Hematopoietic multipotent progenitor cell (in vitro differentiated cells): Measurements from ENCODE around the gene TRMT44. TPM values are rescaled to one million over a fixed set of nuclear protein-coding genes. Genes with fewer than 3 reads are reported as not detected.
"Not testable (repeated sequence)": the region's sequence is repeated elsewhere in the genome, so short reads cannot be mapped to it uniquely, and the experiment has no call there.

ENCODE experiments used
- DNase-seq, 3 donors: peaks; one replicate each; pipeline ENCODE4 v3.0.0-alpha.2; 2011 to 2015; ENCODE audit warnings: low read depth in 2 of 3, low spot score in 2 of 3
- total RNA-seq: library from RNA; depleted of rRNA; stranded (reverse); fragments of >200 nt; gene quantifications from one replicate; pipeline ENCODE4 v1.2.3, GENCODE V29; 2012

The TRMT44 gene
- total RNA-seq, 1 donor: 28.0 TPM

DNA sequence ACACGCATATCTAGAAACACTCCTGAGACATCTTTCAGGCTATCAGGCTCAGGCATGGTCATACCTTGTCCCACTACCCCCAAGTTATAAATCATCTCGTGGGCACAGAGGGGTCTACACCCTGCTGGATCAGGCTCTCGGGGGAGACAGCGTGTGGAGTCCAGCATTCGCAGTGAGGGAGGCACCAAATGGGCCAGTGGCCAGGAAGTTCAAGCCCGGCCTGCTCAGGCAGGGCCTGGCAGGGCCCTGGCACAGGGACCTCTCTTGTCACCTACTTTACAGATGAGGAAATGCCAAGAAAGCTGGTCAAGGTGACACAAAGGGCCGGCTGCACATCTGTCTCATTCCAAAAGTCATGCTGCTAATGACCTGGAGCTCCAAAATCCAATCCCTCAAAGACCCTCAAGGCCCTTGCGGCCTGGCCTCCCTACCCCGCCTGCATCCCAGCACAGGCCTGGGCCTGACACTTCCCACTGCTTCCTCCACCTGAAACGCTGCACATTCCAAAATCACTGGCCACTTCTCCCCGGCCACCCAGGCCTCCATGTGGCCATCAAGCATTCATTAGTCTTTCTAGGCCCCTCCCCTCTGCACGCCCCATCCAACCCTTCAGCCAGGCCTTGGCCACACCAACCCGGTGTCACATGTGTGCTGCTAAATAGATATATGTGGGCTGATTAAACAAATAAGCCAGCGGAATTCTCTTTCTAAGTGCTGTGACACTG is 35.6 kb upstream of the TRMT44 start:
- DNase-seq: no peak

DNA sequence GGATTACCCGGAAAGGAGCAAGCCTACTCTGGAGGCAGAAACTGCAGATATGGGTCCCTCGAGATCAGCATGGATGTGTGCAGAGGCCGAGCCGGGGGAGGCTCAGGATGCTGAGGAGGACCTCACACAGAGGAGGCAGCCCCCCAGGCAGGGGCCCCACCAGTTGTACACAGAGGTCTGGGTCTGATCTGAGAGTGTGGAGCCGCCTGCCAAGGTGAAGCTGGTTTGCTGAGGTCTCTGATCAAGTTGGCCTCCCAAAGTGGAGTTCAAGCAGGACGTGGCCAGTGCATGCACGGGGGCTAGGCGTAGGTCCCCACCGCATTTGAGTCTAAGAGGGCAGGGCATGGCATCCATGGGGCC is 35.1 kb upstream of the TRMT44 start:
- DNase-seq: no peak

DNA sequence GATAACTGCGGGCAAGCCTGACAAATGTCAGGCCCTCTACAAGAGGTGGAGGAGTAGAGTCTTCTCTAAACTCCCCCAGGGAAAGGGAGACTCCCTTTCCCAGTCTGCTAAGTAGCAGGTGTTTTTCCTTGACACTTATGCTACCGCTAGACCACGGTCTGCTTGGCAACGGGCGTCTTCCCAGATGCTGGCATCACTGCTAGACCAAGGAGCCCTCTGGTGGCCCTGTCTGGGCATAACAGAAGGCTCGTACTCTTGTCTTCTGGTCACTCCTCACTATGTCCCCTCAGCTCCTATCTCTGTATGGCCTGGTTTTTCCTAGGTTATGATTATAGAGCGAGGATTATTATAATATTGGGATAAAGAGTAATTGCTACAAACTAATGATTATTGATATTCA is 33.7 kb upstream of the TRMT44 start:
- not testable (repeated sequence) for DNase-seq

DNA sequence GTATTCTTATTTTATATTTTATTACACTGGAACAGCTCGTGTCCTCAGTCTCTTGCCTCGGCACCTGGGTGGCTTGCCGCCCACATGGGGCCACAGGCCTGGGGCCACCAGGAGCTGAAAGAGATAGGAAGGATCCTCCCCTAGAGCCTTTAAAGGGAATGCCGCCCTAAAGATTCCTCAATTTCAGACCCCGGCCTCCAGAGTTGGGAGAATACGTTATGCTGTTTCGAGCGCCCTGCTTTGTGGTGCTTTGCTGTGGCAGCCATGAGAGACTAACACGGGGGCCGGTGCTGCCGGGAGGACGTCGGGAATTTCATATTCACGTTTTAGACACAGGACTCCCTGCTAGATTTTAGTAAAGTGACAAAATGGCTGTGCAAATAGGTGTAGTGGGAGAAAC is 33.3 kb upstream of the TRMT44 start:
- no peak for DNase-seq

DNA sequence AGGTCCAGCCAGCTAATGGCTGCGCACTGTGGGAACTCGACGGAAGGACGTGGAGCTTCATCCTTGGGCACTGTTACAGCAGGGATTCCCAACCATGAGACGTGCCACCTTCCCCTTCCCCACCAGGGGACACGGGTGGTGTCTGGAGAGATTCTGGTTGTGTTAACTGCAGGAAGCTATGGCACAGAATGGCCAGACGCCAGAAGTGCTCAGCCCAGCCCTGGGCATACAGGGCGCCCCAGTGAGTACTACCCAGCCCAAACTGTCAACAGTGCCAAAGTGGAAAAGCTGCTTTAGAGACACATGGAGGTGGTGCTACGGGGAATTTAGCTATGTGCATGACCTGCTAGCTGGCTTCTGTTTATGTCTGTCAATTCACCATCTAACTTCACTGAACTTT is 32.8 kb upstream of the TRMT44 start:
- no peak for DNase-seq

DNA sequence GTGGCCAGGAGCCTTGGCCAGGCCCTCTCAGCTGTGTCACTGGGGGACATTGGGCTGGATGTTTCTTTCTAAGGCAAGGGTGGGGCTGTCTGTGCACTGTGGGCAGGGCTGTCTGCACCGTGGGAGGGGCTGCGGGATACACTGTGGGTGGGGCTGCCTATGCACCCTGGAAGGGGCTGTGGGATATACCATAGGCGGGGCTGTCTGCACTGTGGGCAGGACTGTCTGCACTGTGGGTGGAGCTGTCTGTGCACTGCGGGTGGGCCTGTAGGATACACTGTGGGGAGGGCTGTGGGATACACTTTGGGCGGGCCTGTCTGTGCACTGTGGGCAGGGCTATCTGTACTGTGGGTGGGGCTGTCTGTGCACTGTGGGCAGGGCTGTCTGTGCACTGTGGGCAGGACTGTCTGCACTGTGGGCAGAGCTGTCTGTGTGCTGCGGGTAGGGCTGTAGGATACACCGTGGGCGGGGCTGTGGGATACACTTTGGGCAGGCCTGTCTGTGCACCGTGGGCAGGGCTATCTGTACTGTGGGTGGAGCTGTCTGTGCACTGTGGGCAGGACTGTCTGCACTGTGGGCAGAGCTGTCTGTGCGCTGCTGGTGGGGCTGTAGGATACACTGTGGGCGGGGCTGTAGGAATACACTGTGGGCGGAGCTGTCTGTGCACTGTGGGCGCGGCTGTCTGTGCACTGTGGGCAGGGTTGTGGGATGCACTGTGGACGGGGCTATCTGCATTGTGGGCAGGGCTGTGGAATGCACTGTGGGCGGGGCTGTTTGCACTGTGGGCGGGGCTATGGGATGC is 31.1 kb upstream of the TRMT44 start:
- DNase-seq: no peak

DNA sequence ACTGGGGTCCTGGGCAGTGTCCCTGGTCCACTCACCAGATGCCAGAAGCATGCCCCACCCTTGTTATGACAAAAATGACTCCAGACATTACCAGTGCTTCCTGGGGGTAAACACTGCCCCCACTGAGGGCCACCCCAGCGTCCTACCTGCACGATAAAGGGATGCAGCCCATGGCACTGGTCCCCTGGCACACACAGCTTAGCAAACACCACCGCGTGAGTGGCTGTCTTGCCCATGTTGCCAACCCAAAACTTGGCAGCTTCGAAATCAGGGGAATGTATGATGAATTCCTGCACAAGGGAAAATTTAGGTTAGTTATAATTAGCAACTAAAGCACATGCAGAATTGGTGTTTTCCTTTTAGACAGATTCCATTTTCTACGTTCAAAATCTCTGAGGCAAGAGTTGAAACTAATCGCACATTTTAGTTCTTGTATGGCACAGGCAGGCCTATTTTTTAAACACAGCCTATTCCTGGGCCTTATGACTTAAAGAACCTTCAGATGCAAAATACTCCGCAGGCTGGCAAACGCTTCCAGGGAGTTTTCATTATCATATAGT is 30.4 kb upstream of the TRMT44 start:
- DNase-seq: no peak

DNA sequence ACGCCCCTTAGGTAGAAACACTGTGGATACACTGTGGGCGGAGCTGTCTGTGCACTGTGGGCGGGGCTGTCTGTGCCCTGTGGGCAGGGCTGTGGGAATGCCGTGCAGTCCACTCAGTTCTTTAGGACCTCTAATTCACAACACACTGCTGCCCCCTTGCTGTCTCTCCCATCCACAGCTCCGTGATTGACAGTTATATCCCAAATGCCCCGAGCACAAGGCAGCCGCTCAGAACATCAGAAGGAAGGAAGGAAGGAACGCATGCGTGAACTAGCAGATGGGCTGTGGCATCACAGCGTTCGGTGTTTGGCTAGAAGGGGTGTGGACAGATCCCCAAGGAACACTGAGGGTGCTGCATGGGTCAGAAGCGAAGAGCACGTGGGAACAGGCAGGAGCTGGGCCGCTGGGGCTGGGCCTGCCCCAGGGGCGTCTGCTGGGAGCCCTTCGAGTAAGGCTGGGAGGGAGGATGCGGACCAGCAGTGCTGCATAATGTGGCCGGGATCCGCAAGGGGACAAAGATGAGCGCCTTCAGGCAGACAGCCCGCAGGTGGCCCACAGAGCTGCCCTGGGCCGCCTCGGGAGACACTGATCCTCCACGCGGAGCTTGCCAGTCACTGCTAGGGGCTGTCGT is 29.8 kb upstream of the TRMT44 start:
- peak in 2 of 3 donors; percentile 44 to 53 for DNase-seq

DNA sequence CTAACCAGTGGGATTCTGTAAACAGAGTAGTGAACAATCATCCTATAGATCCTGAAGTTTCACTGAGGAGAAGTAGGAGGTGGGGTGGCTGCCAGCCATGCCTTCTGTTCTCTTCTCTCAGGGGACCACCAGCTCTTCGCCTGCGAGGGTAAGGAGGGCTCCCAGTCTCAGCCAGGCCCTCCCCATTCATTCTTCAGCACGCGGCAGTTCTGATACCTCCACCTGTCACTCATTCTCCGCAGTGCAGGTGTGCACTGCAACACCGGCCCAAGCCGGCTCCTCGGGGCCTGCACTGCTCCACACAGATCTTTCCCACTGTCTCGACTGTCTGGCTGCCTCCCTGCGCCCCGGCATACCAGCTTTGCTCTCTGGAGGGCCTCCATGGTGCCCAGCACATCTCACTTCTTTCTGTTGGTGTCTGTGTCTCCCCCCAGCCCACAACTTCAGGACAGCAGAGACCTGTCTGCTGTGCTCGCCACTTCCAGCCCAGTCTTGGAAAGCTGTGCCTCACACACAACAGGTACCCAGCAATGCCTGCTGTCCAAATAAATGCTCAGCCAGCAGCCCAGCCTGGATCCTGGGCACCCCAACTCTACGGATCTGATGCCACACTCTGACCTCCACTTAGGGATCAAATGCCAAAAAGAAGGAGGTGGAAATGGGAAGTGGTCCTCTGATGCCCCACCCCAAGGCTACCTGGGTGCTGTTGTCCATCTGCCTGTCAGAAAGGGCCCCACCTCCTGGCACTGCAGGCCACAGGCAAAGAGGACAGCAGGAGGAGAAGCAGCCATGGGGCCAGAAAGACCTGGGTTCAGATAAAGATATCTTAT is 29.0 kb upstream of the TRMT44 start:
- DNase-seq: no peak

DNA sequence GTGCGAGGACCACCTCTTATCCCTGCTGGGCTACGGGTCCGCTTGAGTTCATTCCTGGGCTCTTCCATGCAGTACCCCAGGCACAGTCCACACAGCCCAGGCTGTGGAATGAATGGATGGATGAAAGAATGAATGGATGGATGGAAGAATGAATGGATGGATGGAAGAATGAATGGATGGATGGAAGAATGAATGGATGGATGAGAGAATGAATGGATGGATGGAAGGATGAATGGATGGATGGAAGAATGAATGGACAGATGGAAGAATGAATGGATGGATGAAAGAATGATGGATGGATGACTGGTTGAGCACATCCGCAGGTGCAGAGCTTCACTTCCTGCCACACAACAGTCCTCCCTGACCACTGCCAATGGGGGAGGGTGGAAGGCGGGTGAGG is 28.3 kb upstream of the TRMT44 start:
- no peak for DNase-seq

DNA sequence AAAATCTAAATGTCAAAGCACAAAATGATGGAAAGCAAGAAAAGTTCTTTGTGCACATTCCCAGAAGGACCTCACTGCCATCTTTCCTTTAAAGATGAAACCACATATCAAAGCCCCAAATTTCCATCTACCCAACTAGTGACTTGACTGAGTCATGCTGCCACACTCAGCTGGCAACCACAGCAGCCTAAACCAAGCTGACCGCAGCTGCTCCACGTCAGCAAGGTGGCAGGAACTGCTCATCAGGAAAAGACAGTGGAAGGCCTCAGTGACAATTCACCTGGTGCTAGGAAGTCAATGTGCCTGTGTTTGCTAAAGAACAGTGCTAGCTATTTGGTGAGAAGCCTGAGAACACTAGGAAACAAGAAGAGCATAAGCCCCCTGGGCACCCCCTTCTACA is 26.2 kb upstream of the TRMT44 start:
- no peak for DNase-seq

DNA sequence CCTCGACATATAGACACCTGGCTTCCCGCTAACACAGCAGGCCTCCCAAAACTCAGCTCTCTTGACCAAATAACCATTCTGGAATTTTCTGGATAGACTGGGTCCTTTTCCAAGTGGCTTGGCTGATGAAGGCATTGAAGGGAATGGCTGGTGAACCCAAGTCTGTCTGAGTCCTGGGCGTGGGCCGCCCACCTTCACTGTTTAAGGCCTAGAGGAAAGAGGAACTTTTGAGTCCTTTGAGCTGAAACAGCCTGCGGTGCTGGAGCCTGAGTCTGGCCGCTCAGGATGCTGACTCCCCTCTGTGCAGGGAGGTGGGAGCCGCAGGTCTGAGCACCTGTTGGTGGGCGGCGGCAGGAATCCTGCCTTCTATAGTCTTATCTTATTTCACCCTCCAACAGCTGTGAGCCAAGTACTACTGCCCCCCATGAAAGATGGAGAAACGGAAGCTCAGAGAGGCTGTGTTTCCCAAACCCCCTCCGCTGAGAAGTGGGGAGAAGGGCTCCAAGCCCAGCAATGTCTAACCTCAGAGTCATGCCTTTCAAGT is 23.4 kb upstream of the TRMT44 start:
- peak in 1 of 3 donors; percentile 55 for DNase-seq

DNA sequence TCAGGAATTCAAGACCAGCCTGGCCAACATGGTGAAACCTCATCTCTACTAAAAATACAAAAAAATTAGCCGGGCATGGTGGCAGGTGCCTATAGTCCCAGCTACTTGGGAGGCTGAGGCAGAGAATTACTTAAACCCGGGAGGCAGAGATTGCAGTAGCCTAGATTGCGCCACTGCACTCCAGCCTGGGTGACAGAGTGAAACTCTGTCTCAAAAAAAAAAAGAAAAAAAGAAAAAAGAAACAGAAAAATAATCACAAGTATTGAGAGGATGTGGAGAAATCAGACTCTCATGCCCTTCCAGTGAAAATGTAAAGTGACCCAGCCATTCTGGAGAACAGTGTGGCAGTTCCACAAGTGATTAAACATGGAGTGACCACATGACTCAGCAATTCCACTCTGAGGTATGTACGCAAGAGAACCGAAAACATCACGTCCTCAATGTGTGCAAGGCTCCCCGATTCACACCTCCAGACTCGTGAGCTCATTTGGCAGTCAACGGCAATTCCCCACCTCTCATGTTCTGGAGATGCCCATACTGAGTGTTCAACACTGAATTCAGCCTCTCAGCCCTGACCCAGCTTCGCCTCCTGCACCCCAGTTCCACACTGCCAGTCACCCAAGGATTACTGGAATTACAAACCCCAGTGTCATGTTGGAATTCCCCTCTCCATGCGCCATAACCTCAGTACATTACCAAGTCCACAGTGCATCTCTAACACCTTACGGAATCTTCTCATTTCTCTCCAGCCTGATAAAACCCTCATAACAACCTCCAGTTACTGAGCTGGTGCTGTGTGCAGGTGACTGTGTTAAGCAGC is 21.1 kb upstream of the TRMT44 start:
- DNase-seq: no peak

DNA sequence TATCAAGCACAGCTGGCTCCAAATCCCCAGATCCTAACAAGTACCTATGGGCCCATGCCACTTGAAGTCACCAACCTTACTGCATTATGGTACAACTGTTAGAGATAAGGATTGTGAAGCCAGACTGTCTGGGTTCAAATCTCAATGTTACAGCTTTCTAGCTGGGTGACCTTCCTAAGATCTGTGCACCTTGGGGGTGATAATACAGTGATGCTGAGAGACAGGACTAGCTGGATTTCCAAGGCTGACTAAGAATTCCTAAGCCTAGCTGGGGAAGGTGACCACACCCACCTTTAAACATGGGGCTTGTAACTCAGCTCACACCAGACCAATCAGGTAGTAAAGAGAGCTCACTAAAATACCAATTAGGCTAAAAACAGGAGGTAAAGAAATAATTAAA is 20.4 kb upstream of the TRMT44 start:
- DNase-seq: not testable (repeated sequence)

DNA sequence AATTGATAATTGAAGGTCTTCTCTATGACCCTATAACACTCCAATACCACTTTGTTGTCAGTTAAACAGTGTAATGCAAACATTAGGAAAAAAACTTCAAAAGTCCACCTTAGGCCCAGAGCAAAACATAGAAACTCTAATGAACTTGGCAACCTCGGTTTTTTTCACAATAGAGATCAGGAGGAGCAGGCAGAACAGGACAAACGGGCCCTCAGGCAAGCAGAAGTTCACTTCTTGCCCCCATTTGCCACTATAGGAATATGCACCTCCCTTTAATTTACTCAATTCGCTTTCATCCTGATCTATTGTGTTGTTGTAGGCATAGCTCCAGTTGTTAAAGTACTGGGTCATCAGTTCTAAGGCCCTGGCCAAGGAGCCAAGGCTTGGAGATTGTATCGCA is 18.2 kb upstream of the TRMT44 start:
- no peak for DNase-seq

DNA sequence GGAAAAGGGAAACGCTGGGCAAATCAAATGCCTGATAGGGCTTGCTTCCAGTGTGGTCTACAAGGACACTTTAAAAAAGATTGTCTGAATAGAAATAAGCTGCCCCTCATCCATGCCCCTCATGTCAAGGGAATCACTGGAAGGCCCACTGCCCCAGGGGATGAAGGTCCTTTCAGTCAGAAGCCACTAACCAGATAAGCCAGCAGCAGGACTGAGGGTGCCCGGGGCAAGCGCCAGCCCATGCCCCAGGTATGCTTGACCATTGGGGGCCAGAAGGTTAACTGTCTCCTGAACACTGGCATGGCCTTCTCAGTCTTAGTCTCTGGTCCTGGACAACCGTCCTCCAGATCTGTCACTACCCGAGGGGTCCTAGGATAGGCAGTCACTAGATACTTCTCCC is 17.8 kb upstream of the TRMT44 start:
- DNase-seq: no peak

DNA sequence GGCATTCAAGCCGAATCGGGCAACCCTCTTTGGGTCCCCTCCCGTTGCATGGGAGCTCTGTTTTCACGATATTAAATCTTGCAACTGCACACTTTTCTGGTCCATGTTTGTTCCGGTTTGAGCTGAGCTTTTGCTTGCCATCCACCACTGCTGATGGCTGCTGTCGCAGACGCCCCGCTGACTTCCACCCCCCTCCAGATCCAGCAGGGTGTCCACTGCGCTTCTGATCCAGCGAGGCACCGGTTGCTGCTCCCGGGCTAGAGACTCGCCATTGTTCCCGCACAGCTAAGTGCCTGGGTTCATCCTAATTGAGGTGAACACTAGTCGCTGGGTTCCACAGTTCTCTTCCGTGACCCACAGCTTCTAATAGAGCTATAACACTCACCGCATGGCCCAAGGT is 13.3 kb upstream of the TRMT44 start:
- DNase-seq: no peak

DNA sequence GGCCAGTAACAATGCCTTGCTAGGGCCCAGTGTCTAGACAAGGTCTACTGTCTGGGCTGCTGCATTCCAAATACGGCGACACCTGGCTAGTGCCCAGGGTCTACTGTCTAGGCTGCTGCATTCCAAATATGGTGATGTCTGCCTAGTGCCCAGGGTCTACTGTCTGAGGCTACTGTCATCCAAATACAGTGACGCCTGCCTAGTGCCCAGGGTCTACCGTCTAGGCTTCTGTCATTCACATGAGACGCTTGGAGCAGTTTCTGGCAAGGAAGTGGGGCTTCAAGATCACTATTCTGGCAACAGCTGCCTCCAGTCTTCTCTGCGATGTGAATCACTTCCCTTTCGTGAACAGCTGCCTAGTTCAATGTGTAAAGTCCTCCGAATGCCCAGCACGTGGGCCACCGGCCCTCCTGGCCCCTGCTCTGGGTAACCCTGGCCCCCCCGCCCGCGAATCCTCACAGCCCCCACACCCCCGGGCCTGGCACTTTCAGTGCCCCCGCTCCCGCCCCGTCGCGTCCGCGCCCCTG is 12.8 kb upstream of the TRMT44 start:
- peak in 2 of 3 donors; percentile 67 to 71 for DNase-seq
